CD4-positive, alpha-beta T cell treated with Interleukin-6 at 100 ng/mL for 8 hours (primary cell): ENCODE results near the gene ANO2.

ENCODE experiments used
- DNase-seq: peaks from one replicate; pipeline ENCODE4 v3.0.0-alpha.2; 2020; ENCODE audit warnings: mixed read lengths, low spot score

The ANO2 gene

DNA sequence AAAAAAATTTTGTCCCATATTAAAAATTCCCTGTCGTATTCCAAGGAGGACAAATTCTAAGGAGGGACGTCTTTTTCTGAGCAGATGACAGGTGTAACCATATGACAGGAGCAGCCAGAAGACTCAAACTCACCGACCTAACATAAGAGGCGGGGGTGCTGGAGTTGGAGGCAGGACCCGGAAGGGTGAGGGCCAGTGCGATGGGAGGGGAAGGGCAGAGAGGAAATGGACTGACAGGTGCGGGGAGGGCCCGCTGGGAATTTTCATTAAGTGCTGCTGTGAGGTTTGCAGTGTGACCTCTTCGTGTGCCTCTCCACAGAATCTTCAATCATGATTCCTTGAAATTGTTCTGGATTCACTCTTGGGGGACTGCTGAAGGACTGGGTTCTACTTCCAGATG, 323.7 kb downstream of the ANO2 start:
- no peak for DNase-seq

DNA sequence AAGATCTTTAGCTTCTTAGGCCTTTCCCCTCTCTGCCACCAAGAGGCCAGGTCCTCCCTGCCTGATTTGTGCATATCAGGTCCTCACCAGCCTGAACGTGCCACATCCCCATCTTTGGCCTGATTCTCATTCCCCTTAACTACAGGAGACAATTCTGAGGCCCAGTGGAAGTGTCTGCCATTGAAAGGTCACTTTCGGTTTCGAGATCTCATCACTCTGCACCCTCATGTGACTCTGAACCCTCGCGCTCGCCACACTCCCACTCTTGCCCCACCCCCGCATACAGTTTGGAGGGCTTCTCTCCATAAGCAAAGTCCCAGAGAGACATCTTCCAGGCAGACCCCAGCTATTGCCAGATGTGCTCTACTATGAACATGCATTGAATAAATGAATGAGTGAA, 324.2 kb downstream of the ANO2 start:
- no peak for DNase-seq

DNA sequence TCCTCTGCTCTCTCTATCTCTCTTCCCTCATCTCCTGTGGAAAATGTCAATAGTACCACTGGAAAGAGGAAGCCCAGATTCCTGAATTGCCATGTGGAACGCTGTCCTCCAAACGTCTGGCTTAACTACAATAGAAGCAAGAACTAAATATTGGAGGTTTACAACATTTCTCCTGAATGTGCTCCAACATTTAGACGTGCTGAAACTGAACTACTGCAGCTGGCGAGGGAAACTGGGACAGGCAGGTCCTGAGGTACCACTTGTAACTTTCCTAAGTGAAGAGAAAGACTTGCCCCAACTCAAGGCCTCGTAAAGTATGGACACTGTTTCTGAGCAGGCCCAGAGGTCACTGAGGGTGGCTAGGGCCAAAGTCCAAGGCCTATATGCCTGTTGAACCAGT, 325.4 kb downstream of the ANO2 start:
- DNase-seq: no peak

DNA sequence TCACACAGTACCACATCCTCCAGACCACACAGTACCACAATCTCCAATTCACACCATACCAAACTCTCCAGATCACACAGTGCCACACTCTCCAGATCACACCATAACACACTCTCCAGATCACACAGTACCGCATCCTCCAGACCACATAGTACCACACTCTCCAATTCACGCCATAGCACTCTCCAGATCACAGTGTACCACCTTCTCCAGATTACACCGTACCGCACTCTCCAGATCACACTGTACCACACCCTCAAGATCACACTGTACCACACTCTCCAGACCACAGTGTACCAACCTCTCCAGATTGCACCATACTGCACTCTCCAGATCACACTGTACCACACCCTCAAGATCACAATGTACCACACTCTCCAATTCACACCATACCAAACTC, 328.2 kb downstream of the ANO2 start:
- no peak for DNase-seq

DNA sequence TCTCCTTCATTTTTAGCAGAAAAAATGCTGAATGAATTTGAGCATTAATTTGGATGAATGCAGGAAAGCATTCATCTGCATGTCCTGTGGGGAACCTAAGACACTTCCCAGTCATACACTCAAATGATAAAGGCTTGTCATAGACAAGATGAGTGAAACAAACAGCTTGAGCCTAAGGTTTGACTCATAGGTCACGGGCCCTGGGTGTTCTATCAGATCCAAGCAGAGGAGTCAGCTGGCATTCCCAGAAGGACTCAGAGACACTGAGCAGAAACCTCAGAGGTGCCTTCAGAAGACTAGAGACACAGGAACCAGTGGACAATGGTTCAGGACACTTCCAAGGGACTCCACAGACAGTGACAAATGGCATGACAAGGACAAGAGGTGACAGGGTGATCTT, 329.3 kb downstream of the ANO2 start:
- DNase-seq: no peak

DNA sequence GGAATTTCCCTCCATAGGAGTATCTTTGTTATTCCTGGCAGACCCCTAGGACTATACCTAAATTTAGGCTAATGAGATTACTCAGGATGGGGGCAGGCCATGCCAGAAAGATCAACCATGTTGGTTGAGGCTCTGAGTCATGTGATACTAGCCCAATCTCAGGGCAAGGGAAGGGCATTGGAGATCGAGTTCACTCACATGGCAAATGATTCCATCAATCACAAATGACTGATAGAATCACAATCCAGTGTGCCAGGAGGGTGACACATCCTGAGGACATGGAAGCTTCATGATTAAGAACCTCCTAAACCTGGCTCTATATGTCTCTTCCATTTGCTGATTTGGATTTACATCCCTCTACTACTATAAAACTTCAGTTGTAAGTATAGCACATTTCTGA, 330.8 kb downstream of the ANO2 start:
- no peak for DNase-seq

DNA sequence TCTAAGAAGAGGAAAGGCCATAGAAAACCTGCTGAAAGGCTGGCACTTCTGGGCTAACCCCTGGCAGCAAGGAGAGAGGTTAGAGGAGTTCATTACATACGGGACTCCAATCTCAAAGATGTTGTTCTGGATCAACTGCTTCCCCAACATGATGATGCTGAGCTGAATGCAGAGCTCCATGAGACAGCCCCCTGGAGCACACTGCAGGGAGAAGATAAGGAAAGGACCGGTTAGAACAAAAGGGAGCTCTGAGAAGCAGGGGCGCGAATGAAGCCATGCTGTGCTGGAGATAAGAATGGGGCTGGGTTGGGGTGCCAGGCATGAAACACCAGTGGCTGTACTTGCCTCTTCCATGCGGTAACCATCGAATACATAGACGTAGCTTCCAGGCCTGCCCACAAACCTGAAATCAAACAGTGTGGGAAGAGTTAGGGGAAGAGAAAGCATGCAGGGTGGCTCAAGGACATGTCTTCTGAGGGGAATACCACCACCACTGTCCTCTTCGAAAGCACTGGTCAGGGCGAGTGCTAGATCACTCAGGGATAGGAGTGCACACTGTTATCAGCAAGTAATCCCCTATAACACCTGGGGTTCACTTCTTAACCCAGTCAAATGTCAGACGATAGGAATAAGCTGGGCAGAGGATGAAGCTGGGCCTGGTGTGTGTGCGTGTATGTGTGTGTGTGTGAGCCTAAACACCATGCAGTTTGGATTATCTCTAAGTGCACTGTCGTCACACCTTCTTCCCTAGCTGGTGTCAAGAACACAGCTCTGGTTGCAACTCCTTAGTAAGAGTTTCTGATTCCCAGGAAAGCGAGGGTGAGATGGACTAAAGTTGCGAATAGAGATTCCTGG, 332.3 kb downstream of the ANO2 start:
- no peak for DNase-seq

DNA sequence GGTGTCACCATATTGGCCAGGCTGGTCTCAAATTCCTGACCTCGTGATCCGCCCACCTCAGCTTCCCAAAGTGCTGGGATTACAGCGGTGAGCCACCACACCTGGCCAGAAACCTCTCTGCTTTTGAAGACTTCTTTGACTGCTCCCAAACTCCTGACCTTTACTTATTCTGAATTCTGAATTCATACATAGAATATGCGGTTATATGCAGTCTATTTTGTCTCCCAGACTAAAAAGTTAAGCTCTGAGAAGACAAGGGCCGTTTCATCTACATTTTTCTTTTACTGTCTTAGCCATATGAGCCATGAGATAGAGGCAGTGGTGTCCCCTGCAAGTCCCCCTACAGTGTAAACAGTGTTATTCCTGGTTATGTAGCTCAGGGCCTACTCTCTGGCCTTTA, 333.9 kb downstream of the ANO2 start:
- no peak for DNase-seq

DNA sequence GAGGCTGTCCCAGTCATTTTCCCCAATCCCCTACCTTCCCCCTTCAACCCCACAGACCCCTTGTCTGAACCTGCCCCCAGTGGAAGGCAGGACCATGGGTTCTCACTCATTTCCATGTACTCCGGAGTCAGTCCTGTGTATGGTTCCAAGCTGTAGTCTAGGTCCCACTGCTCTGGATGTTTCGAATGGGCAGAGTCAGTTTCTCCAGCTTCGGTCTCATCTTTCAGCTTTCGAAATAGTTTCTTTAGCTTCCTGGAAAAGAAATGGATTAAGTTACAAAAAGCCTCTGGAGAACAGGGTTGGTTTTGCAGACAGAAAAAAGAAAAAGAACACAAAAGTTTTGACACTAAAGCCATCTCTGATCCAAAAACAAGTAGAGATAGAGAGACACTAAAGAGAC, 345.7 kb downstream of the ANO2 start:
- no peak for DNase-seq

DNA sequence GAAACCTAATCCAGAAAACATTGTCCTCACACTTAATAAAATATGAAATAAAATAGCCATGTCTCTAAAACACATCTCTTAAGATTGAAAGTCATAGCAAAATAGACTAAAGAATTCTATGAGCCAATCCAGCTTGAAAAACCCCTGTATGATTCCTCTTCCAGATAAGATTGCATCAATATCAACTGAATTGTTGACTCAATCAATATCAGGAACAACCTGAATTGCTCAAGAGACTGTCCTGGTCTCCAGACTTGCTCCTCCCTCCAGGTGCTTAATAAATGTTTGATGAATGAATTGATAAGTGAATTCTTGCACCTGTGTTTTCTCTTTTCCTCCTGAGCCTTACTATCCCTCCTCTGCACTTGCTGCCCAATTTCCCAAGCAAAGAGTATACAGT, 351.1 kb downstream of the ANO2 start:
- no peak for DNase-seq

DNA sequence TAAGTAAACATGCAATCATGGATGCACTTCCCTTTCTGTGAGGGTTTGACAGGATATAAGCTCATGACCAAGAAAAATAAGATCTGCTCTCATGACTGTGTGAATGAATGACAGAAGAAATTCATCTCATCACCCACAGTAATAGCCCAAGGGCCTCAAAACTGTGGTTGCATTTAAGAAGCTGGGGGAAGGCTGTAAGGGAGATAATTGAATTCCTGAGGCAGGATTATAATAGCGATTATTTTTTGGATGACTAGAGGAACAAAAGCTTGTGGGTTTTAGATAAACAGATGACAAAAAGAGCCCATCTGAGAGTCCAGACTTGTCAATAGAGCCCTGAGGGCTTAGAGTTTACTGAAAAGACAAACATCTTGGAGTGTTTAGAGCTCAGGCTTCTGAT, 352.0 kb downstream of the ANO2 start:
- no peak for DNase-seq

DNA sequence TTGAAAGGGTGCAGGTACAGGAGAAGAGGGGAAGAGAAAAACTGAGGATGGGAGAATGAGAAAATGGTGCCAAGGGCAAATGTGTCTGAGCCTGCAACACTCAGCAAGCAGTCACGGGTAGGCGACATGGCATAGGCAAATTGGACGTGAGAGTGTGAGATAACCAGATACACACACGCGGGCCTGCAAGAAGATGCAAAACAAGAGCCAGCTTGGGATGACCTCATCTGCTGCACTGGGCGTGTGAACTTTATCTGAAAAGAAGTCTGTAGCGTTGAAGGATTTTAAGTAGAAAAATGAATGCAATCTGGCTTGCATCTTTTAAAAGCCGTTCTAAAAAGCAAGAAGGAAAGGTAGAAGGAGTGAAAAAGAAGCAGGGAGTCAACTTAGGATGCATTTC, 352.7 kb downstream of the ANO2 start:
- no peak for DNase-seq

DNA sequence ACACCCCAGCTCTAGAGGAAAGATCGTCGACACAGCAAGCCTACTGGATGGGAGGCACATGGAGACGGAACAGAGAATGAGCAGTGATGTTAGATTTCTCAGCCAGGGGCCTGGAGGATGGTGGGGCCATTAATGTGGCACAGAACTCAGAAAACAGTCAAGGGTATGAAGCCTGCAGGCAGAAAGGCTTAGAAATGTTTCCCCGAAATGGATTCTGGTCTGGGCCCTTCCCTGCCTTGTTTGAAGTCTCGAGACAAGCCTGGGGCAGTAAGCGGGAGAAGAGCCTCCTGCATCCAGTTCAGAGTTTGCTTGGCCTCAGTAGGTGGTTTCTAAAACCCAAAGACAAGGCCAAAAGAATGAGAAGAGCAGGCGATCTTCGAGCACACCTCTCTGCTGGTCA, 354.7 kb downstream of the ANO2 start:
- no peak for DNase-seq

DNA sequence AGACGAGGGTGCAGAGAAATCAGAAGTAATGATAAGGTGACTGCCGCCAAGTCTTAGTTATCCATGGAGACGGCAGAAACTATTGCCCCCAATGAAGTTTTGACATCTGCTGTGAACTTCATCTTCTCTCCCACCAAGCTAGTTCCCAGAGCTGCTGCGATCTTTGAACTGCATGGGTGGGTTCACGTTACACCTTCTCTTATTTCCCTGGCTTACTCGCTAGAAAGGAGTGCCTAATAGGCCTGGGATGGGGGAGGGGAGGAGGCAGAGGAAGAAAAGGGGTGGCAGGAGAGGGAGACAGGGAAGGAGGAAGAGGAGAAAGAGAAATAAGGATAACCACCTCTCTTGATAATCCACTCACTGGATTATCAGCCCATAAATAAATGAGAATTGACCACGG, 356.0 kb downstream of the ANO2 start:
- no peak for DNase-seq

DNA sequence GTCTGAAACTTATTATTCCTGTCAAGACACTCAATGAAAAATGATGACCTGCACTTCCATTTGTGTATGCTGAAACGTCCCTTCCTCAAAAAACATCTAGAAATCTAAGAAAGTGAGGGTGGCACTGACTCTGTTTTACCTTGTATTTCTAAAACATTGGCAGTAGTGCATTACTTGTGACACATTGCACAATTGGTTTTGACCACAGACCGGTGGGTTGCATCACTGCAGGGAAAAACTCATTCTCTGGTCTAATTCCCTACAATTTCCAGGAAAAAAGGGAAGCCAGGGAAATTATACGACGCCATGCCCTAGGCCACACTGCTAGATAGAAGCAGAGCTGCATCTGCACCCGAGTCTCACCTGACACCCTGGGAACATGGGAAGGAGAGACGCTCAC, 356.5 kb downstream of the ANO2 start:
- DNase-seq: no peak

DNA sequence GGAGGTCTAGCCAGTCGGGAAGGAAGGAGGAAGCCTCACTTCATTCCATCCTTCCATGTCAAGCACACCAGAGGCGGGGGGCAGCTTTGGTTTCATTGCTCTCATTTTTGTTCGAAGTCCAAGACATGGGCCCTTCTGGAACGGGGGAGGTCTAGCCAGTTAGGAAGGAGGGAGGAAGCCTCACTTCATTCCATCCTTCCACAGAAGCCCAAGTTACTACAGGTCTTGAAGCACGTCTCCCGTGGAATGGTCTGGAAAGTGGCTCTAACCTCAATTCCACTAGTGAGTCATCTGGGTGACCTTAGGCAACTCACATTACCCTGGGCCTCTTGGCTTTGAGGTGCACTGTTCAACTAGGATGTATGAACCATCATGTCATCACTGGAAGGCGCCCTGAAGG, 356.9 kb downstream of the ANO2 start:
- DNase-seq: no peak

DNA sequence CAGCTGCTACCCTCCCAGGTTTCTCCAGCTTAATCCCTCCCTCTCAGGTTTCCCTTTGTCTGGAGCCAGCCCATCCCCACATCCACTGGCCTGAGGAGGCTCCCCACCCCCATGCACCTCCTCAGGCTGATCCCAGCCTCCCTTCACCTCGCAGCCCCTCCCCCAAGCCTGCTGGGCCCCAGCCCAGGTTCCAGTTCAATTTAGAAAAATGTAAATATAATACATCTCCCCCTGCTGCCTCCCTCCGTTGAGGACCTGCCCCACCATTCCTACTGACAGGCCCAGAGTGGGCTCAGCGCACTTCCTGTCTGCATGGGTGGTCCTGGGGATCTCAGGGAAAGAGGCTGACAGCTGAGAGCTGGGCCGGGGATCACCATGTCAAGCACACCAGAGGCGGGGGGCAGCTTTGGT, 357.3 kb downstream of the ANO2 start:
- no peak for DNase-seq

DNA sequence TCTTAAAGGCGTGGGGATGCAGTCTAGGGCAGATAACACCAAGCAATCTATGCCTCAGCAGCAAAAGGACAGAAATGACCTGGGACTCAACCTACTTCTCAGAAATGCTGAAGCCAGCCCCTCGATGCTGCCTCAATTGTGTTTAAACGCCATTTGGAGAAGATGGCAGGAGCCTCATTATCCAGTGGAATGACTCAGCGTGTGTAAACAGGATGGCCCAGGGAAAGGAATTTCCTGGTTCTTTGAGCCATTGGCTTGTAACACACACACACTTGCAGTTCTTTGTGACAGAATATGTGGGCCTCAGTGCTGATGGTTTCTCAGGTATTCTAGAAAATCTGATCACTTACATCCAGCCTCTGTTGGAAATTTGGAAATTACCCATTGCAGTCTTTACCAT, 358.9 kb downstream of the ANO2 start:
- DNase-seq: no peak

DNA sequence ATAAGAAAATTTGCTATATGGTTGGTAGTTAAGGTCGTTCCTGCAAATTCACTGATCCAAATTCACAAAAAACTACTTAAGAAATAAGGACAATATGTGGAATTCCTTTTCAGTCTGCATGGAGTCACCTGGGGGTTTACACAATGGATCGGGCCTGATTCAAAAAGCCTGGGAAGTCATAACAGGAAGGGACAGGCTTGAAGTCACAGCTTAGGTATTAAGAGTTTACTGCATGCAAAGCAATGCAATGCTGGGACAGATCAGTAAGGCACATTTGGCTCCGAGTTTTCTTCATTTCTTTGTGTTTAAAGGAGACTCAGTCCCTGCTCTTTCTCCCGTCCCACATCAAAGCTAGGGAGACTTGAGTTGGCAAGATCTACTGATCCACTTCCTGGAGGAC, 359.9 kb downstream of the ANO2 start:
- no peak for DNase-seq

DNA sequence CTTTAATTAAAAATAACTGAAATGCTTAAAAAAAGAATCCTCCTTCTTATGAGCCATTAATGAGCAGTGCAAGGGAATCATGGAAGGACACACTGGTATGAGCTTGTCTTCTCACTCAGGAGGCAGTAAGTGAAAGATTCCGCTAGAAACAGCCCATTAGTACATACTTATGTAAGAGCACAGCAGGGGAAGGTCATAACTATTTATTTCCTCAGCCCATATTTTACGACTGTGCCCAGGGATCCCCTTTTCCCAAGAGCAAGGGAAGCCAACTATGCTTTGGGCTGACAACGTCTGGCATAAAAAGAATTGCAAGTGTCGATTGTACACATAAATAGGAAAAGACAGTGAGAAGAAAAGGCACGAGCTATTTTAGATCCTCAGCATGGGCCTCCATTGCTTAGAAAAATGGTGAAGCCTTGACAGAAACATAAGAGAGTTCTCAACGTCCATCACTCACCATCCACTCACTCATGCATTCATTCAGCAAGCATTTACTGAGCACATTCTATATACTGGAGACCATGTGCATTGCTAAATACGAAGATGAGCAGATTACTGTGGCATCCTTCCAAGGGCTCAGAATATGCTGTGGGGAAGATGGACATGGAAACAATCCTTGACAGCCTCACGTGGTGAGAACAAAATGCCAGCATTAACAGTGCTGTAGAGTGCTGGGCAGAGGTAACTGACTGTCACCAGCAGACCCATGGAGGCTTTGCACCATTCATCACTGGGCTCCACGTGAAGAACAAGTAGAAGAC, 360.5 kb downstream of the ANO2 start:
- no peak for DNase-seq

DNA sequence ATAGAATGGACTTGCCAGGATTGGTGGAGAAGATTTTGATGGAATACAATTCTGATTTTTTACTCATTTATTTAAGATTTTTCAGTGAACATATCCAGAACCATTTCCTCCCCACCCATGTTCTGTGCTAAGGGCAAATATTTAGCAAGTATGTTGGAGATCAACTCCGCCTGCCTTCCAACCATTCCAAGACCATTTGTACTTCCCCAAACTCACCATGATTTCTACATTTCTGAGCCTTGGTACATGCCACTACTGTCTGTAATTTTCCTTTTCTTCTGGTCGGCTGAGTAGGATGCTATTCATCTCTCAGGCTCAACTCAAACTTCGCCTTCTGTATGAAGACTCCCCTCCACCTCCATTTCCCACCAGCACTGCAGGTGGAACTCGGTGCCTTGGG, 362.5 kb downstream of the ANO2 start:
- DNase-seq: no peak

DNA sequence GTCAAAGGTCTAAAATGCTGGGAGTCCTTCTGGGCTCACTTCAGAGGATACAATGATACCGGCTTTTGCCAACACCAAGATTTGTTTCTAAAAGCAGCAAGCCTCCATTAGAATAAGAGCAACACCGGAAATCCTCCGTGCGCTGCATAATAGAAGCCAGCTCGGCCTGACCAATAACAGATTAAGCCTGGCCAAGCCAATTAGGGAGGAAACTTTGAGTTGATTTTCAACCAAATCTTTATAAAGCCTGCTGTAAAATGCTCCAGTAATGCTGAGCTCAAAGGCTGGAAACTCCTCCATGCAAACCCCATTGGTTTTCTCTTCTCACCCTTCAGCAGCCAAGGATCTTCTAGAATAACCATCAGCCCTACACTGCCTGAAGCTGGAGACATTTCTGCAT, 363.0 kb downstream of the ANO2 start:
- DNase-seq: no peak

DNA sequence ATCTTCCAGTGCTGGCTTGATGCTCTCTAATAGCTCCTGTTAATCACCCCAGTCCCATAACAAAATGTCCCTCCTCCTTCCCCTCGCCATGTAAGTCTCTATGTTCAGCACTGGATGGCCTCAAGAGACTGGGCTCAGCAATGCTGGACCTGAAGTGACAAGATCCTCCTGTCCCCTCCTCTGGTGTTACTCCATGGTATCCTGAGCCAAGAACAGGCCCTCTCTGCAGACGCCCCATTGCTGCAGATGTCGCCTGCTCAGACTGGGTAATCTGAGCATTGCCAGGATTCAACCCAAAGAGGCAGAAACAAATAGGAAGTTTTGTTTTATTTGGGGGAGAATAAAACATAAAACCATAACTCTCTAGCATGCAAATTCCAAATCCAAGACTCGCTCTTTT, 363.4 kb downstream of the ANO2 start:
- no peak for DNase-seq

DNA sequence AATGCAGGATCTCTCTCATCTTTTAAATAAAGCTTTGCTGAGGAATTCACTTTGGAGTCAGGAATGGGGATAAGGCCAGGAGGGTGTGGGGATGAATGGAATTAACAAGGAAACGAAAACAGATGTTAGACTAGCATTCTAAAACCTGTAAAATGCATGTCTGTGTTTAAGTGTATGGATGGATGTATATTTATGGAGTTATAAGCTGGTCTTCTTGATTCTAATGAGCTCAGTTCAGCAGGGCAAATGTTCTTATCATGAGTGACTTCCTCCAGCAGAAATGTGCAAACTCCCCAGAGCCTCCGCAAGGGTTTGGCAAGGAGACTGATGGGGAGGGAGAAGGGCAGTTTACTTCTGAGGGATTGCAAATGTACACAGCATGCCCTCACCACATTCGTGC, 364.0 kb downstream of the ANO2 start:
- DNase-seq: no peak
